ENCODE measurements around the gene SLC7A7. TPM values are rescaled to one million over a fixed set of nuclear protein-coding genes. Genes with fewer than 3 reads are reported as not detected.
"Not testable (repeated sequence)": the region's sequence is repeated elsewhere in the genome, so short reads cannot be mapped to it uniquely, and the experiment has no call there.

The SLC7A7 gene
- total RNA-seq, 1 donor from 2014 or later, result 84.4 TPM

- ATAC-seq, result no peak
- Histone ChIP-seq H3K27me3 (no peaks in the 10 kb centered on the region), H3K4me3 (no peak overlapping the region), H3K27ac (no peak overlapping the region), H3K4me1 (no peaks in the 10 kb centered on the region), H3K36me3 (no peaks in the 10 kb centered on the region), H3K9me3 (no peaks in the 10 kb centered on the region)
- intact Hi-C loops (cut with DNase I), result no loop called here
- no peak for TF ChIP-seq CTCF (IDR thresholded peaks at IDR 0.05)
- no peak for DNase-seq
These were observed 21.3 kb downstream of the SLC7A7 start for GRCh38 chr14:22793976-22794375.

DNA sequence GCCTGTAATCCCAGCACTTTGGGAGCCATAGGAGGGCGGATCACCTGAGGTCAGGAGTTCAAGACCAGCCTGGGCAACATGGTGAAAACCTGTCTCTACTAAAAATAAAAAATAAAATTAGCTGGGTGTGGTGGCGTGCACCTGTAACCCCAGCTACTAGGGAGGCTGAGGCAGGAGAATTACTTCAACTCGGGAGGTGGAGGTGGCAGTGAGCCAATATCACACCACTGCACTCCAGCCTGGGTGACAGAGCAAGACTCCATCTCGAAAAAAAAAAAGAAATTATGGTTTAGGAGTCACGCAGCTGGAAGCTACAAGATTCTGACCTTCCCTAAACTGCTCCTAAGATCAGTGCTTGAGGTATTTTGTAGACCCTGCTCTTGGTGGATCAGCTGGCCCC is 21.7 kb downstream of the SLC7A7 start:
- intact Hi-C loops (cut with DNase I), result not testable (repeated sequence)

GRCh38 chr14:22792158-22792557 is 23.1 kb downstream of the SLC7A7 start:
- Histone ChIP-seq H3K27ac (no peak overlapping the region), H3K4me1 (no peaks in the 10 kb centered on the region), H3K36me3 (no peaks in the 10 kb centered on the region), H3K4me3 (no peak overlapping the region), H3K27me3 (no peaks in the 10 kb centered on the region), H3K9me3 (no peaks in the 10 kb centered on the region)
- TF ChIP-seq CTCF (IDR thresholded peaks at IDR 0.05), result no peak
- DNase-seq (no peak), ATAC-seq (no peak)
- intact Hi-C loops (cut with DNase I), result no loop called here

More for the DNA sequence above, 21.7 kb downstream of the SLC7A7 start:
- not testable (repeated sequence) for H3K27me3 ChIP-seq, H3K27ac ChIP-seq, H3K4me1 ChIP-seq, H3K36me3 ChIP-seq, ATAC-seq, H3K4me3 ChIP-seq, H3K9me3 ChIP-seq, DNase-seq

DNA sequence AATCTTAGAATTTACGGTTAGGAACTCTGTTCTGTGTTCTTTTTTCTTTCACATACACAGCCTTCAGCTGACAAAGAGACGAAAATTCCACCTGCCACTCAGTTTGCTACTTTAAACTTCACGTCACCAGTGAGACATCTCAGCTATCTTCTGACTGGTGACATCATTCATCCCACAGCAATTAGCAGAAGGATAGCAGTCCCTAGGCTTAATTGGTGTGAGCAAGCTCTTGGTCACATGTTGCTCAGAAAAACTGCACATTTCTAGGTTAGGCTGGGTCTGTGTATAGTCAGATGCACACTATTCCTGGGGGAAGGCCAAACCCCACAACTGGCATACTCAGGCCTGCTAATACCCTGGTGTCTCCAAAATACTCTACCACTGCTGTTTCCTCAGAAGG is 23.9 kb downstream of the SLC7A7 start:
- Histone ChIP-seq H3K4me1 (no peaks in the 10 kb centered on the region), H3K4me3 (no peak overlapping the region), H3K36me3 (no peaks in the 10 kb centered on the region), H3K27ac (no peak overlapping the region), H3K9me3 (no peaks in the 10 kb centered on the region), H3K27me3 (no peaks in the 10 kb centered on the region)
- no peak for DNase-seq
- intact Hi-C loops (cut with DNase I), result no loop called here
- ATAC-seq, result peak; percentile 66
- TF ChIP-seq CTCF (IDR thresholded peaks at IDR 0.05), result no peak

GRCh38 chr14:22786685-22787084 is 28.6 kb downstream of the SLC7A7 start:
- TF ChIP-seq CTCF (IDR thresholded peaks at IDR 0.05), result no peak
- Histone ChIP-seq H3K27me3 (no peaks in the 10 kb centered on the region), H3K9me3 (no peaks in the 10 kb centered on the region), H3K4me1 (no peaks in the 10 kb centered on the region), H3K27ac (no peak overlapping the region), H3K36me3 (no peaks in the 10 kb centered on the region), H3K4me3 (no peak overlapping the region)
- DNase-seq (no peak), ATAC-seq (no peak)
- intact Hi-C loops (cut with DNase I), result no loop called here

DNA sequence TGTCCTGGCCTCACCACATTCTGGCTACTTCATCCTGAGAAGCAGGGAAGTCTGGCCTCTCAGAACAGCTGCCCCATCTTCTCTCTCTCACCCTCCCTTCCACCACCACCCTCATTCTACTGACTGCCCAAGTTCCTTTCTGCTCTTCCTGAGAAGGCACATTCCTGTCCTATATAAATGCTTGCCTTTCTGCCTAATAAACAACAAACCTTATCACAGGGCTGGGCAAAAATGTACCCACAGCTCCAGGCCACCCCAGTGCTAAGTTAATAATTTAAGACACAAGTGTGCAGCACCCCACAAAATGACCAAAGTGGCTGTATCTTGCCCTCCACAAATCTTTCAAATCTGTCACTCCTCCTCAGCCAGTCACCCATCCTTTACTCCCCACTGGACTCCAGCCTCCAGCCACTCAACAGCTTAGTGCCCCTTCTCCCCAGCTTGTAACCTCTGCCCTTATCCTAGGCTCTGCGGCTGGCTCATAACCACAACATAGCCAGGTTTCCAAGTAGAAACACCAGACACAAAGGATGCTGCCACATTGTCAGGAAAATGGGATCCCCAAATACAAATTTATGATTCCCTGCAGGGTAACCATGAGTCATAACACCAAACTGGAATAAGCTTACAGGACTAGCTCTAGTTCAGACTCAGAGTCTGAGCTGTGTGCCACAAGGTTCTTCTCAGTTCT is 33.8 kb downstream of the SLC7A7 start:
- Histone ChIP-seq H3K36me3 (no peaks in the 10 kb centered on the region), H3K27ac (no peak overlapping the region), H3K9me3 (no peaks in the 10 kb centered on the region), H3K4me3 (no peak overlapping the region), H3K4me1 (peaks cover 6% of the 10 kb centered on the region), H3K27me3 (no peaks in the 10 kb centered on the region)
- ATAC-seq, result peak; percentile 21
- no peak for DNase-seq
- intact Hi-C loops (cut with DNase I), result no loop called here
- TF ChIP-seq CTCF (IDR thresholded peaks at IDR 0.05), result no peak
